Chondrocyte (in vitro differentiated cells): ENCODE data around the gene SRRM5. TPM values are rescaled to one million over a fixed set of nuclear protein-coding genes. Genes with fewer than 3 reads are reported as not detected.

Source experiments
- DNase-seq: peaks from one replicate; pipeline ENCODE4 v3.0.0; 2021; ENCODE audit warnings: mixed read lengths, low spot score
- H3K27ac Mint-ChIP-seq: one replicate; pipeline ENCODE4 v1.8.0; 2021; ENCODE audit warnings: mild to moderate bottlenecking, moderate library complexity, mixed read lengths; ENCODE audit not compliant: unreplicated experiment
- H3K27me3 Mint-ChIP-seq: 2 replicates; pipeline ENCODE4 v1.8.0; 2021; ENCODE audit warnings: low read depth, mixed read lengths
- H3K36me3 Mint-ChIP-seq: 2 replicates; pipeline ENCODE4 v1.8.0; 2021; ENCODE audit warnings: low read depth, mixed read lengths
- H3K4me1 Mint-ChIP-seq: 2 replicates; pipeline ENCODE4 v1.8.0; 2021; ENCODE audit warnings: low read depth, mild to moderate bottlenecking, mixed read lengths
- H3K4me3 Mint-ChIP-seq: one replicate; pipeline ENCODE4 v1.8.0; 2021; ENCODE audit warnings: mild to moderate bottlenecking, moderate library complexity, mixed read lengths; ENCODE audit not compliant: unreplicated experiment
- H3K9me3 Mint-ChIP-seq: 2 replicates; pipeline ENCODE4 v1.8.0; 2021; ENCODE audit warnings: low read depth, mixed read lengths
- total RNA-seq: library from RNA; stranded (reverse); gene quantifications from 3 replicates; pipeline ENCODE4 v1.2.1, GENCODE V29; 2021
- TF ChIP-seq, protein P1 (sequence below): fragments of 200-600 bp; sonication (generic); IDR thresholded peaks from 2 replicates; pipeline ENCODE4 v1.5.0; 2021; ENCODE audit warnings: antibody characterized with exemption, mild to moderate bottlenecking, moderate library complexity

Gene SRRM5
- total RNA-seq, 1 donor from 2014 or later: 0.12 TPM

DNA sequence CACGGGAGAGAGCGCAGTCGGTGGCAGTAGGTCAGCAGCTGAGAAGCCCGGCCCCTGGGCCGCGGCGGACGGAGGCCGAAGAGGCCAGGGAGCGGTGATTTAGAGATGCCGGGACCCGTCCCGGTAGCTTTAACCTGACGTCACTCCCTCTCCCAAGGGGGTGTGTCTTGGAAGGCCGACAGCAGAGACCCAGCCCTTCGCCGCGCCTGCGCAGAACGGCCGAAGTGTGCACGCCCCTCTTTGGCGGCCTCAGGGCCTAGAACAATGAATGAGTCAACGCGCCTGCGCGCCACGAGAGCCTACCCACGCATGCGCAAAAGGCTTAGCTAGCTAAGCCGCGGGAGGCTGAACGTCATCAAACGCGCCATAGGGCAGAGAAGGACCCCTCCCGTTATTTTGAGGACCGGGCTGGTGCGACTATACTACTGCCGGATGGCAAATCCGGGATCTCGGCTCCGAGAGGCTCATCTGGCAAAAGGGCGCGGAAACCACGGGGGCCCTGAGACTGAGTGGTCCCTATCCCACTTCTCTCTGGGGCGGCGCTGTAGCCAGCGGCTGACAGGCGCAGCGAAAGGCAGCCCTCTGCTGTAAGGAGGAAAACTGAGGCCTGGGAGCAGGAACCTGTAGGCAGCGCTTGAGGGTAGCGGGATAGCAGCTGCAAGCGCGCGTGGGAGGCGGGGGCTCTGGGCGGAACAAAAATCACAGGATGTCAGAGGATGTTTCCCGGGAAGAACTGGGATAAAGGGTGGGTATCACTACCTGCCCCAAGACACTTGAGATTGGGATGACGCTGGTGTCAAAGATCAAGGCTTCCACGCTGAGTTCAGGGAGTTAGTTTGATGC, 15.7 kb upstream of the SRRM5 start, which contains the start of the genes IRGQ and ZNF576:
Gene IRGQ, minus strand, starts transcription at position 136 of the 843 bp plus-strand sequence. CDS start 796 bp downstream, outside the sequence.
Gene ZNF576, plus strand, starts transcription at position 597 of the 843 bp plus-strand sequence. CDS start 514 bp downstream, outside the sequence.
- peak within 1 kb of the TSS; percentile 100 for H3K27ac Mint-ChIP-seq

DNA sequence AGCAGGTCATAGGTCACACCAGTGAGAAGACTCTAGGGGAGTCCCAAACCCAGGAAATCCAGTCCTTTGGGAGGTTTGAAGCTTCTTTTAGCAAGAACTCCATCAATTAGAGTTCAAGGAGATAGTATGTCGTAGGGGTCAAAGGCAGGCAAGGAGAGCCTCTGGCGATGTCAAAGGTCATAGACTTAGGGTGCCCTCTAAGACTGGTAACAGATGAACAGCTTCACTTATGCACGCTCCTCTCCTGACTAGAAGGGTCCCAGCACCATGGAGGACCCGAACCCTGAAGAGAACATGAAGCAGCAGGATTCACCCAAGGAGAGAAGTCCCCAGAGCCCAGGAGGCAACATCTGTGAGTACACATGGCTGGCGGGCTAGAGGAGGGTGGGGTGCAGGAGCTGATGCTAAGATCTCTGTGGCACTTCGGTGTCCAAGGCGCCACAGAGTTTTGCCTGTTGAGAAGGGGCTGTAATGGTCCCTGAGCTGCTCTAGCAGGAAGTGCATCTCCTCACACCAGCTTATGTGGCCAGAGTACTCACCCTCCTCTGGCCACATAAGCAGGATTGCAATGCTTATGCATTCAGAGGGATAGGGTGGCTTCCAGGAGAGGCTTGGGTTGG, 14.9 kb upstream of the SRRM5 start:
- Mint-ChIP-seq H3K4me1 (peaks cover 41% of the 10 kb centered on the region), H3K9me3 (no peaks in the 10 kb centered on the region), H3K36me3 (peaks cover 13% of the 10 kb centered on the region), H3K27me3 (no peaks in the 10 kb centered on the region), H3K4me3 (peak overlapping the region; percentile 100), H3K27ac (peak overlapping the region; percentile 100)
- DNase-seq: no peak
- TF ChIP-seq, protein P1, sequence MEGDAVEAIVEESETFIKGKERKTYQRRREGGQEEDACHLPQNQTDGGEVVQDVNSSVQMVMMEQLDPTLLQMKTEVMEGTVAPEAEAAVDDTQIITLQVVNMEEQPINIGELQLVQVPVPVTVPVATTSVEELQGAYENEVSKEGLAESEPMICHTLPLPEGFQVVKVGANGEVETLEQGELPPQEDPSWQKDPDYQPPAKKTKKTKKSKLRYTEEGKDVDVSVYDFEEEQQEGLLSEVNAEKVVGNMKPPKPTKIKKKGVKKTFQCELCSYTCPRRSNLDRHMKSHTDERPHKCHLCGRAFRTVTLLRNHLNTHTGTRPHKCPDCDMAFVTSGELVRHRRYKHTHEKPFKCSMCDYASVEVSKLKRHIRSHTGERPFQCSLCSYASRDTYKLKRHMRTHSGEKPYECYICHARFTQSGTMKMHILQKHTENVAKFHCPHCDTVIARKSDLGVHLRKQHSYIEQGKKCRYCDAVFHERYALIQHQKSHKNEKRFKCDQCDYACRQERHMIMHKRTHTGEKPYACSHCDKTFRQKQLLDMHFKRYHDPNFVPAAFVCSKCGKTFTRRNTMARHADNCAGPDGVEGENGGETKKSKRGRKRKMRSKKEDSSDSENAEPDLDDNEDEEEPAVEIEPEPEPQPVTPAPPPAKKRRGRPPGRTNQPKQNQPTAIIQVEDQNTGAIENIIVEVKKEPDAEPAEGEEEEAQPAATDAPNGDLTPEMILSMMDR: peak; percentile 2

More for the DNA sequence above, 15.7 kb upstream of the SRRM5 start, which contains the start of the genes IRGQ and ZNF576:
- no peaks in the 10 kb centered on the region for H3K27me3 Mint-ChIP-seq
- H3K4me3 Mint-ChIP-seq: peak within 1 kb of the TSS; percentile 100
- H3K9me3 Mint-ChIP-seq: no peaks in the 10 kb centered on the region
- TF ChIP-seq, protein P1: no peak
- H3K36me3 Mint-ChIP-seq: peaks cover 14% of the 10 kb centered on the region
- H3K4me1 Mint-ChIP-seq: peaks cover 41% of the 10 kb centered on the region
- DNase-seq: peak; percentile 99

- H3K9me3 Mint-ChIP-seq: no peaks in the 10 kb centered on the region
- peaks cover 9% of the 10 kb centered on the region for H3K36me3 Mint-ChIP-seq
- H3K27ac Mint-ChIP-seq: peak overlapping the region; percentile 73
- peaks cover 38% of the 10 kb centered on the region for H3K4me1 Mint-ChIP-seq
- DNase-seq: no peak
- peak overlapping the region; percentile 100 for H3K4me3 Mint-ChIP-seq
- TF ChIP-seq, protein P1: no peak
- no peaks in the 10 kb centered on the region for H3K27me3 Mint-ChIP-seq
Observed at GRCh38 chr19:43597876-43598275, 14.0 kb upstream of the SRRM5 start.

DNA sequence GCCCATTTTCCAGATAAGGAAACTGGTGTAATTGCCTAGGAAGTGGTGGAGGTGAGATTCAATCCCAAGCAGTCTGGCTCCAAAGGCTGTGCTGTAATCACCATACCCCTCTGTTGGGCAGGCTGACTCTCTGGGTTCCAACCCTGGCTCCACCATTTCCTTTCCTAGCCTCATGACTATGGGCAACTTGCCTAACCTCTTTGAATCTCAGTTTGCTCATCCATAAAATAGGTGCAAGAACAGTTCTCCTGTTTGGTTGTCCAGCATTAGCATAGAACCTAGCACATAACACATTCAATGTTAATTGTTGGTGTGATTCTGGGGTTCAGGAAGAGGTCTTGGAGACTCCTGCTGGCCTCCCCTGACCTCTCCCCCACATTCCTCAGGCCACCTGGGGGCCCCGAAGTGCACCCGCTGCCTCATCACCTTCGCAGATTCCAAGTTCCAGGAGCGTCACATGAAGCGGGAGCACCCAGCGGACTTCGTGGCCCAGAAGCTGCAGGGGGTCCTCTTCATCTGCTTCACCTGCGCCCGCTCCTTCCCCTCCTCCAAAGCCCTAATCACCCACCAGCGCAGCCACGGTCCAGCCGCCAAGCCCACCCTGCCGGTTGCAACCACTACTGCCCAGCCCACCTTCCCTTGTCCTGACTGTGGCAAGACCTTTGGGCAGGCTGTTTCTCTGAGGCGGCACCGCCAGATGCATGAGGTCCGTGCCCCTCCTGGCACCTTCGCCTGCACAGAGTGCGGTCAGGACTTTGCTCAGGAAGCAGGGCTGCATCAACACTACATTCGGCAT, 13.2 kb upstream of the SRRM5 start:
- Mint-ChIP-seq H3K4me3 (no peak overlapping the region), H3K27ac (no peak overlapping the region), H3K27me3 (no peaks in the 10 kb centered on the region), H3K4me1 (peaks cover 33% of the 10 kb centered on the region), H3K36me3 (peaks cover 5% of the 10 kb centered on the region), H3K9me3 (no peaks in the 10 kb centered on the region)
- DNase-seq: no peak
- TF ChIP-seq, protein P1: no peak
